Activated CD4-positive, alpha-beta T cell treated with anti-CD3 and anti-CD28 coated beads, Interleukin-2, amount 10 ng/mL, durations not matched to agents 24 days and 14 days (primary cell): ENCODE measurements around the gene SMIM41. TPM values are rescaled to one million over a fixed set of nuclear protein-coding genes. Genes with fewer than 3 reads are reported as not detected.
A peak's percentile ranks its signal among the peaks of the same experiment; 100 is the strongest.

Experiments used
- DNase-seq: peaks from one replicate; pipeline ENCODE4 v3.0.0; 2022
- H3K27ac Mint-ChIP-seq: one replicate; pipeline ENCODE4 v1.8.0; 2022; ENCODE audit warnings: mild to moderate bottlenecking, mixed read lengths
- H3K27me3 Mint-ChIP-seq: one replicate; pipeline ENCODE4 v1.8.0; 2022; ENCODE audit warnings: mixed read lengths
- H3K36me3 Mint-ChIP-seq: one replicate; pipeline ENCODE4 v1.8.0; 2022; ENCODE audit warnings: low read depth, mild to moderate bottlenecking, mixed read lengths
- H3K4me1 Mint-ChIP-seq: one replicate; pipeline ENCODE4 v1.8.0; 2021; ENCODE audit warnings: mixed read lengths
- H3K4me3 Mint-ChIP-seq: one replicate; pipeline ENCODE4 v1.8.0; 2022; ENCODE audit warnings: mild to moderate bottlenecking, moderate library complexity, mixed read lengths
- H3K9me3 Mint-ChIP-seq: one replicate; pipeline ENCODE4 v1.8.0; 2021; ENCODE audit warnings: mixed read lengths
- intact Hi-C: fragments of 100-400 bp; cut with micrococcal nuclease; formaldehyde crosslinking; loops from one replicate; pipeline ENCODE4 v1.15.1; 2023
- total RNA-seq: library from RNA; stranded (reverse); gene quantifications from 2 replicates; pipeline ENCODE4 v1.2.3, GENCODE V29; 2022

SMIM41 gene
- 0.19 TPM in 1 of 2 replicates, not detected in the other for total RNA-seq

DNA sequence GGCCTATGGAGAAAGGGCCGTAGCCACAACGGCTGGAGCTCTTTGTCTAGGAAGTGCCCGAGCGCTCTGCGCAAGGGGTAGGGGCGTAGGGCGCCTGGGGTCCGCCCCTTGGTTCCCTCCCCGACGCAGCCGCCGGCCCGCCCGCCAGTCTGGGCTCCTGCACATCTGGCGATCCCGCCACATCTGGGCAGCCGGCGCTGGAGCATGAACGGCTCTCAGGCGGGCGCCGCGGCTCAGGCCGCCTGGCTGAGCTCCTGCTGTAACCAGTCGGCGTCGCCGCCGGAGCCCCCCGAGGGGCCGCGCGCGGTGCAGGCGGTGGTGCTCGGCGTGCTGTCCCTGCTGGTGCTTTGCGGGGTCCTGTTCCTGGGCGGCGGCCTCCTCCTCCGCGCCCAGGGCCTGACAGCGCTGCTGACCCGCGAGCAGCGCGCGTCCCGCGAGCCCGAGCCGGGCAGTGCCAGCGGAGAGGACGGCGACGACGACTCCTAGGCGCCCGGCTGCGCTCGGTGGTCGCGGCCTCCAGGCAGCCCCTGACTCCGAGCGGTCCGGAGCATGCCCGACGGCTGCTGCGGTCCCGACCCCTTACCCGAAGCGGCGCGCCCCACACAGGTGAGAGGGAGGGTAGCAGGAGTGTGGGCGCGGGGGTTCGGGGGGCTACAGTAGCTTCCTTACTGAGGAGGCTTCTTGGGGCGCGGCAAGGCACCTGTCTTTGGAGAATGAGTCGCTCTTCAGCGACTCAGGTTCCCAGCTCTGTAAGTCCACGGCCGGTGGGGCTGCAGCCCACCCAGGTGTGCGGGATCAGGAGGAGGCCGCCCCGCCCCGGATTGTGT lies at the start of gene SMIM41:
Gene SMIM41, plus strand, starts transcription at position 129 of the 827 bp plus-strand sequence. Its CDS starts 76 bp downstream, at position 205.
- intact Hi-C loops, result loop anchor here (5.0 kb wide), 1 partner anchor 43 kb away; no protein-coding TSS in a partner anchor
- Mint-ChIP-seq H3K27ac (no peak within 1 kb of the TSS), H3K36me3 (peaks cover 24% of the 10 kb centered on the region), H3K27me3 (no peaks in the 10 kb centered on the region), H3K9me3 (no peaks in the 10 kb centered on the region), H3K4me1 (peaks cover 7% of the 10 kb centered on the region), H3K4me3 (no peak within 1 kb of the TSS)
- DNase-seq, result no peak

DNA sequence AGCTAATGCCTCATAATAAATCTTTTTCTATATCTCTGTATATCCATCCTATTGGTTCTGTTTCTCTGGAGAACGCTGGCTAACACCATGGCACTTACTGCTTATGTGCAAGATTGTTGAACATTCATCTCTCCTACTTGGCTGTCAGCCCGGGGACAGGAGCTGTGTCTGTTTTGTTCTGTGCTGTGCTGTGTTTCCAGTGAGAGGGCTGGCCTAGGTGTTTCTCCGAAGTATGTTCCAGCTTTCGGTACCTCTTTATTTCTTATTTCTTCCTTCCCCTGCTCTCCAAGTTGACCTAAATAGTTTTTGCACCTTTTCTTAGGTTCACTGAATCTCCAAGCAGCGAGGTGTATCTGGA lies 47.1 kb upstream of the SMIM41 start:
- DNase-seq, result no peak
- H3K4me3 Mint-ChIP-seq, result peak overlapping the region; percentile 81
- H3K36me3 Mint-ChIP-seq, result no peaks in the 10 kb centered on the region
- H3K9me3 Mint-ChIP-seq, result no peaks in the 10 kb centered on the region
- peak overlapping the region; percentile 70 for H3K27ac Mint-ChIP-seq
- intact Hi-C loops, result loop anchor here (2.0 kb wide), 1 partner anchor 36 kb away; the partner anchor contains the start of gene ATG101
- H3K4me1 Mint-ChIP-seq, result peaks cover 35% of the 10 kb centered on the region
- H3K27me3 Mint-ChIP-seq, result peaks cover 20% of the 10 kb centered on the region

DNA sequence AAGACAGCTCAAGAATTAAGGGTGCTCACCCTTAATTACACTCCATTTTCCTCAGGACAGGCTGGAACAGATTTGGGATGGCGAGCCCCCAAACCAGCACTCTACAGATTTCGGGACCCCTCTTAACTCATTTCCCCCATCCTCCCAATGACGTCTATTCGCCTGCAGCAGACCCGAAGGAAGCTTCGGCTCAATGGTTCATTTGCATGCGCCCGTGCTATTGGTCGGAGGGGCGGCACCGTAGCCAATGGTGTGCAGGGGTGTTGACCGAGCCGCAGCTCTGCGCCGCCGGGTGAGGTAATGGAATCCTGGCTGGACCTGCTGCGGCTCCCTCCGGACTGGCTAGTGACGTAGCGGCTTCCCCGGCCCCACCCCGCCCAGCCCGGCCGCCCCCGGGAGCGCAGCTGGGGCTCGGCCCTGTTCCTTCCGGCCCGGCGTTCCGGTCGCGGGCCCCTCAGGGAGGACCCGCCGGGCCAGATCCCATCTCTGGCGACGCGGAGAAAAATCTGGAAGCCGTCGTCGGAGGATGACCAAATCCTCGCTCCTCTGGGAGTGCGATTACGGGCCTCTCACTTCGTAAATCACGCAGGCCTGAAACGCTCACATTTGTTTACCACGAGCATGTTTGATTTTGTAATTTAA lies 46.6 kb upstream of the SMIM41 start:
- intact Hi-C loops, result loop anchor here (1.0 to 2.0 kb wide), 3 partner anchors 10 to 36 kb away; partner anchors contain the start of genes ATG101 and NR4A1

DNA sequence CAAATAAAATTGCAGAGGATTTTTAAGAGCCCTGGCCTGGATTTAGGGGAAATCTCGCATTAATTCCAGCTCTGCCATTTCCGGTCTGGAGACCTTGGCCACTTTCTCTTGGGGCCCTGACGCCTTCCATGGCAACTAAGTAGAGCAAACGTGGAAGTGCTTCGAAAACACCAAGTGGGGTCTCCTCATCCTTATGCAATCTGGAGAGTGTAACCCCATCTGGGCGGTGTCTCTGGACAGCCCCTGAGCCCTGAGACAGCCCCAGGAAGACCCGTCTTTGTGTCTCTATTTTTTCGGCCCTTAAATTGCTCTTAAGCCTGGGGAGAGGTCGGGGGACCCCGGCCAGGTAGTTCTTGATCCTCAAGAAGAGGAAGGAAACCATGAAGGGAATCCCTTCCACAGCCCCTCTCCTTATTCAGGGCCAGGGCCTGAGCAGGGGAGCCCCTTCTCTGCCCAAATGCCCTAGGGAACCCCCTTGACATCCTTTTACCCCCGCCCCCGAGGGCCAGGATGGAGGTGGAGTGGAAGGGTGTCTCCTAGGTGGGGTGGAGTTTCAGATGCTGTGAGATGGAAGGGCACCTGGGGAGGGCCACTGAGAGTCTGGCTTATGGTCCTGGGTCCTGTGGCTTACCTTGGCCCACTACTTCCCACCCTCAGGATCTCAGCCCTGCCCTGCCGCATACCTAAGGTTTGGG lies 45.9 kb upstream of the SMIM41 start:
- intact Hi-C loops, result loop anchor here (1.0 to 2.0 kb wide), 3 partner anchors 10 to 35 kb away; partner anchors contain the start of genes ATG101 and NR4A1
- peak overlapping the region; percentile 81 for H3K4me3 Mint-ChIP-seq
- peaks cover 20% of the 10 kb centered on the region for H3K27me3 Mint-ChIP-seq
- DNase-seq, result no peak
- H3K4me1 Mint-ChIP-seq, result peaks cover 42% of the 10 kb centered on the region
- H3K36me3 Mint-ChIP-seq, result no peaks in the 10 kb centered on the region
- no peaks in the 10 kb centered on the region for H3K9me3 Mint-ChIP-seq
- H3K27ac Mint-ChIP-seq, result peak overlapping the region; percentile 78

More for the DNA sequence above, 46.6 kb upstream of the SMIM41 start:
- Mint-ChIP-seq H3K4me1 (peaks cover 37% of the 10 kb centered on the region), H3K36me3 (no peaks in the 10 kb centered on the region), H3K27me3 (peaks cover 20% of the 10 kb centered on the region), H3K4me3 (peak overlapping the region; percentile 81), H3K27ac (peak overlapping the region; percentile 78), H3K9me3 (no peaks in the 10 kb centered on the region)
- peak; percentile 97 for DNase-seq

DNA sequence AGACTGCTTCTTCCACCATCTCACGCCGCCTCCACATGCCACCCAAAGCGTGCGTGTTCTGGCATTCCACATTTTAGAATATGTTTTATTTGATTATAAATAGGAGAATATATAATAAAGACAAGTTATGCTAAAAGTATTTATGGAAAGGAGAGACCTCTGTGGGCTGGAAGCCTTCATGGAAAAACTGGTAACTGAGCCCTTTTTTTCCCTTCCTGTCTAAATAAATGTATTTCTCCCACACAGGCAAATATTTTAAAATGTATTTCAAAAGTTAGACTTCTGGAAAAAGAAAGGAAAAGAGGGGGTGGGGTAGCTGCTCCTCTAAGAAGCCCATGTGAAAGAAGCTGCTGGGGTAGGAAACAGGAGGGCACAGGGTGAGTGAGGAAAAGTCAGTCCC lies 44.3 kb upstream of the SMIM41 start:
- intact Hi-C loops, result no loop called here
- no peak overlapping the region for H3K4me3 Mint-ChIP-seq

DNA sequence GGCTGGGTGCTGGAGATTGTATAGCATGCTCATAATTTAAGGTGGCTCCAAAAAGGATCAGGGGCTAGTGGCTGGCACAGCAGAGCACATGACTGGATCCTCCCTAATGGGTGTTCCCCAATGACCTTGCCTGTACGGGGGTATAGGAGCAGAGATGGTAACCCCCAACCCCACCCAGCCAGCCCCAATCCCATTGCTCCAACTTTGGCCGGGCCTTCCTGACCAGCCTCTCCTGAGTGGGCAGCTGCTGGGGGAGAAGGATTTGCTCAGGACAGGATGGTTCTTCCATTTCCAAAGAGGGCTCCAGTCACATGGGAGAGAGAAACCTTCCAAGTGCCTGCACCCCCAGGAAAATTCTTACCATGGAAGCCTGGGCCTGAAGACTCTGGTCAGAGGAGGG lies 43.6 kb upstream of the SMIM41 start:
- Mint-ChIP-seq H3K27ac (peak overlapping the region; percentile 47), H3K4me1 (peaks cover 56% of the 10 kb centered on the region), H3K36me3 (no peaks in the 10 kb centered on the region), H3K27me3 (peaks cover 20% of the 10 kb centered on the region), H3K4me3 (peak overlapping the region; percentile 66), H3K9me3 (no peaks in the 10 kb centered on the region)
- intact Hi-C loops, result loop anchor here (1.0 kb wide), 1 partner anchor 11 kb away; no protein-coding TSS in a partner anchor
- DNase-seq, result no peak

More for the DNA sequence above, 44.3 kb upstream of the SMIM41 start:
- peaks cover 50% of the 10 kb centered on the region for H3K4me1 Mint-ChIP-seq
- H3K36me3 Mint-ChIP-seq, result no peaks in the 10 kb centered on the region
- peaks cover 20% of the 10 kb centered on the region for H3K27me3 Mint-ChIP-seq
- H3K27ac Mint-ChIP-seq, result no peak overlapping the region
- DNase-seq, result no peak
- H3K9me3 Mint-ChIP-seq, result no peaks in the 10 kb centered on the region

DNA sequence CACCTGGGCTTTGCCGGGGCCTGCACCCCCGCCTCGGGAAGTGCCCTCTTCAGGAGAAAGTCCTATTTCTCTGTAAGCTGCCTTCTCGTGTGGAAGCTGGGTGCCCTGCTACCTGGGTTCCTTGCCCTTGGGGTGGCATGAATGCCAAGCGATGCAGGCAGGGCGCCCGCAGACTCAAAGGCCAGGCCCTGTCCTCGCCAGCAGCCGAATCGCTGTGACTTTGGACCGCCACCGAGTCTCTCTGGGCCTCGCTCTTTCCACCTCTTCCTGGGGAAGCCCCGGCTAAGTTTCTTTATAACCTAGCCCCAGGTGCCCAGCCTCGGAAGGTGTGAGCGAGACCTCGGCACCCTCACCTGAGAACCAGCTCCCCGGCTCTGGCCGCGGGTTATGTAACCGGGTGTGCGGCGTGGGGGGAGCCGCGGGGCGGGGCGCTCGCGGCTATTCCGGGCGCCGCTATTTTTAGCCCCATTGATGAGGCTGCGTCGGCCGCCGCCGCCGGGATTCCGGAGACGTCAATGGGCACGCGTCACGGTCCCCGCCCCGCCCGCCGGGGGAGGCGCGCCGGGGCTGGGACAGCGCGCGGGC lies 42.8 kb upstream of the SMIM41 start:
- peak; percentile 95 for DNase-seq
- Mint-ChIP-seq H3K4me1 (peaks cover 59% of the 10 kb centered on the region), H3K27ac (peak overlapping the region; percentile 47), H3K9me3 (no peaks in the 10 kb centered on the region), H3K36me3 (no peaks in the 10 kb centered on the region), H3K27me3 (peaks cover 20% of the 10 kb centered on the region), H3K4me3 (peak overlapping the region; percentile 66)
- intact Hi-C loops, result loop anchor here (1.0 kb wide), 2 partner anchors 11 to 15 kb away; partner anchors contain the start of gene NR4A1

DNA sequence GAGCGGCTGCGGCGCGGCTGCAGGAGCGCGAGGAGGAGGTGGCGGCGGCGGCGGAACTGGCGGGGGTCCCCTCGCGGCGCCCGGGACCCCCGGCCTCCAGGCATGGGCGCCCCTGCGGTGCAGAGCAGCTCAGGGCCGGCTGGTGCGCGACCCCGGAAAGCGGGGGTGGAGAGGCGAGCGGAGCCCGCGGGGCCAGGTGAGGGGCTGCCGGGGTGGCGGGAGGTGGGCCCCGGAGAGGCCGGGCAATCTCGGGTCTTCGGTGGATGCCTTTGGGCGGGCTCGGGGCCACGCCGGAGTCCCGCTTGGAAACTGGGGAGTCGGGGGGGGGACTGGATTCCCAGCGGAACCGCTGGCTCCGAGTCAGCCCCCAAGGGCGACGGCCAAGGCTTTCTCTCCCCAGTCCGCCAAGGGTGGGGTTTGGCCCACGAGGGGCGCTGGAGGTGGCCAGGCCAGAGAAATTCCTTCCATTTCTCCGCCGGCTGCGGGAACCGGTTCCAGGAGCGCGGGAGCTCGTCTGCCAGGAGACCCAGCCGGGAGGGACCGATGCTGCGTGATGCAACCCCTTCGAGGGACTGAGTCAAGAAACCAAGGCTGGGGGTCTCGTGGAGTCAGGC lies 42.1 kb upstream of the SMIM41 start:
- no peak for DNase-seq
- no peaks in the 10 kb centered on the region for H3K36me3 Mint-ChIP-seq
- peaks cover 20% of the 10 kb centered on the region for H3K27me3 Mint-ChIP-seq
- H3K27ac Mint-ChIP-seq, result peak overlapping the region; percentile 23
- intact Hi-C loops, result loop anchor here (1.0 kb wide), 1 partner anchor 14 kb away; the partner anchor contains the start of gene NR4A1
- no peaks in the 10 kb centered on the region for H3K9me3 Mint-ChIP-seq
- H3K4me1 Mint-ChIP-seq, result peaks cover 65% of the 10 kb centered on the region
- peak overlapping the region; percentile 77 for H3K4me3 Mint-ChIP-seq

DNA sequence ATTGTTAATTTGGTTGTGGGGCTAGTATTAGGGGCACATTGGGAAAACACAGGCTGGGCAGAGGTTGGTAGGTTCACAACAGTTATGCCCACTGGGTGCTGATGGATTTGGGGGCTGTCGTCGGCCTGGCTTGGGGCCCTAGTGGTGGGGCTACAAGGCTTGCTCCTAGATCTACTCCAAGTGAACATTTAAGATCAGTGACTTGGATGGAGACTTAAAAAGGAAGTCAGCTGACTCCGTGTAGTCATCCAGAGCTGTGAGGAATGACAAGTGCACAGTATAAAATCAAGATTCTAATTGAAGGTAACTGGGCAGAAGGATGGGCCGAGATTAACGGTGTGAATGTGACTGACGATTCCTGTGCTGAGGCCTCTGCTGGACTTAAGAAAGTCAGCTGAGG lies 41.1 kb upstream of the SMIM41 start:
- peak overlapping the region; percentile 77 for H3K4me3 Mint-ChIP-seq
- no peaks in the 10 kb centered on the region for H3K9me3 Mint-ChIP-seq
- H3K27ac Mint-ChIP-seq, result peak overlapping the region; percentile 12
- intact Hi-C loops, result no loop called here
- no peaks in the 10 kb centered on the region for H3K36me3 Mint-ChIP-seq
- H3K27me3 Mint-ChIP-seq, result peaks cover 18% of the 10 kb centered on the region
- DNase-seq, result no peak
- H3K4me1 Mint-ChIP-seq, result peaks cover 60% of the 10 kb centered on the region

DNA sequence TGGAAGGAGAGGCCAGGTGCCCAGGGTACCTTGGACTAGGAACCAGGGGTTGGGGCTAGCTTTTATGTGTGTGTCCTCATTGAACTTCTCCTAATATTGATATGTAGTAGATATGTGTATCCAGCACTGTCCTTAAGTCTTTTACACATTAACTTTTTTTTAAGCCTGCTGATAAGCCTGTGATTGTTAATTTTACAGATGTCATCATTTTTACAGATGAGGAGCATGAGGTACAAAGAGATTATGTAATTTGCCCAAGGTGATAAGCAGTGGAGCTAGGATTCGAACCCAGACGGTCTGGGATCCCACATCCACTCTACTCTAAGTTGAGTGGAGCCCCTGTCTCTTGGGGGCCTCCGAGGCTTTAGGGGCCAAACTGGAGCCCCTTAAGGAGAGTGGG lies 38.5 kb upstream of the SMIM41 start:
- Mint-ChIP-seq H3K4me1 (peaks cover 43% of the 10 kb centered on the region), H3K27me3 (peaks cover 2% of the 10 kb centered on the region), H3K4me3 (no peak overlapping the region), H3K9me3 (no peaks in the 10 kb centered on the region), H3K36me3 (no peaks in the 10 kb centered on the region), H3K27ac (no peak overlapping the region)
- no peak for DNase-seq
- intact Hi-C loops, result no loop called here

DNA sequence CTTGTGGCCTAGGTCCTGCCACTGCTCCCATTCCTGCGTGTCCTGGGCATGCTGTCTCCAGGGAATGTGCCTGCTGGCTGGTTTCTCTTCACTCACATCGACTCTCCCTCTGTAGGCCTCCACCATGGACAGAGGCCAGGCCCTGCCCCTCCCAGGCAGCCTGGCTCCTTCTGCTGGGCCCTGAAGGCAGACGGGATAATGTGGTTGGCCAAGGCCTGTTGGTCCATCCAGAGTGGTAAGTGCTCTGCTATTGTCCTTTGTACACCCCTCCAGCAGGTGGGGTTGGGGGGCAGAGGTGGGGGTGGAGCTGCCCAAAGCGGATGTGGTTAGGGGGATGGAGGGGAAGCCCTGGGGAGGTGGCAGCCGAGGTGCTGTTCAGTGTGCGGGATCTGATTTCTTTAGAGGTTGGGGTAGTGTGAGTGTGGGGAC lies 37.8 kb upstream of the SMIM41 start:
- Mint-ChIP-seq H3K4me1 (peaks cover 39% of the 10 kb centered on the region), H3K4me3 (no peak overlapping the region), H3K27me3 (no peaks in the 10 kb centered on the region), H3K9me3 (no peaks in the 10 kb centered on the region), H3K36me3 (no peaks in the 10 kb centered on the region), H3K27ac (no peak overlapping the region)
- DNase-seq, result no peak
- intact Hi-C loops, result no loop called here

DNA sequence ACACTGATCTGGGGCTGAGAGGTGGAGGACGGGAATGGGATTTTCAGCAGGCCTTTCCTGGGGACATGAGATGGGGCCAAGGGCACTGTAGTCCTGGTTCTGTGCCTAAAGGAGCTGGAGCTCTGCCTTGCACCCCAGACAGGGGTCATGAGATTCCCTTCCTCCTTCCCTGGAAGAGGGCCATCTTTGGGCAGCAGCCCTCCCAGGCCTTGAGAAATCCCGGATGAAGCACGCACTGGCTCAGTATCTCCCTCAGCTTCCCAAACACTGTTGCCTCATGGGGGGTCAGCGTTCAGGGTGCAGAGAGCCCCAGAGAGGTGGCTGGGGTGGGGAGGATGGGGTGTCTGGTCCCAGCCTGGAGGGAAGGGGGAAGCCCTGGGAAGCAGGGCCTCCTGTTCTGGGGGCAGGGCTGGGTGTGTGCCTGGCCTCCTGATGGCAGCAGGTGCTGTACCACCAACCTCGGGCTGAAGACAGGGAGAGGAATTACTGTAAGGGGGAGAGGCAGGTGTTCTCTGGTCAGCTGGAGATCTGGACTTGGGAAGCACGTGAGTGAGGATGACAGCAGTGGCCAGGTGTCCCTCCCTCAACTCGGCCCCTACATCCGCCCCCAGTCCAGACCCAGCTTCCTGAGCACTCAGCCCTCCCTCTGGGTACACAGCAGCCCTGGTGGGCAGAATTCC lies 36.7 kb upstream of the SMIM41 start:
- Mint-ChIP-seq H3K9me3 (no peaks in the 10 kb centered on the region), H3K36me3 (no peaks in the 10 kb centered on the region), H3K27ac (no peak overlapping the region), H3K4me3 (no peak overlapping the region), H3K4me1 (peaks cover 37% of the 10 kb centered on the region), H3K27me3 (no peaks in the 10 kb centered on the region)
- intact Hi-C loops, result no loop called here
- DNase-seq, result no peak
